Tibial nerve (tissue), 4 donors: ENCODE results near the gene SH2D6. TPM values are rescaled to one million over a fixed set of nuclear protein-coding genes. Genes with fewer than 3 reads are reported as not detected.

Source experiments
- DNase-seq, 2 donors: peaks; one replicate each; pipeline ENCODE4 v3.0.0-alpha.2; 2019; ENCODE audit warnings: low spot score in 2 of 2
- H3K27ac ChIP-seq, 4 donors: fragments of 200-600 bp; sonication (generic) in 3 of 4; one replicate each; pipeline ENCODE4 v1.5.1; 2017 to 2019; ENCODE audit warnings: mild to moderate bottlenecking in 1 of 4
- H3K27me3 ChIP-seq, 2 donors: fragments of 200-600 bp; sonication (generic) in 1 of 2; one replicate each; pipeline versions ENCODE4 v1.5.1 to v1.6.0; 2017 to 2019
- H3K36me3 ChIP-seq, 3 donors: fragments of 200-600 bp; sonication (generic); one replicate each; pipeline ENCODE4 v1.5.1; 2018 to 2019
- H3K4me1 ChIP-seq, 4 donors: fragments of 200-600 bp; sonication (generic) in 3 of 4; one replicate each; pipeline ENCODE4 v1.5.1; 2017 to 2019
- H3K4me3 ChIP-seq, 4 donors: fragments of 200-600 bp; sonication (generic) in 3 of 4; one replicate each; pipeline ENCODE4 v1.5.1; 2017 to 2019; ENCODE audit warnings: mild to moderate bottlenecking in 1 of 4, moderate library complexity in 1 of 4
- H3K9me3 ChIP-seq, 4 donors: fragments of 200-600 bp; sonication (generic) in 3 of 4; one replicate each; pipeline ENCODE4 v1.5.1; 2017 to 2019
- CTCF ChIP-seq, 5 experiments: fragments of 200-600 bp in 3 of 5; fragments of 450-650 bp in 2 of 5; sonication (generic) in 3 of 5; IDR thresholded peaks; one replicate each; pipeline ENCODE4 v1.5.1; 2016 to 2019; ENCODE audit warnings: antibody characterized with exemption in 5 of 5, mild to moderate bottlenecking in 3 of 5, moderate library complexity in 2 of 5
- EP300 ChIP-seq, 2 donors: sonication (generic); formaldehyde crosslinking; IDR thresholded peaks; one replicate each; pipeline ENCODE4 v1.6.1; 2017; ENCODE audit warnings: antibody characterized with exemption in 2 of 2, mild to moderate bottlenecking in 1 of 2
- POLR2A ChIP-seq, 2 donors: fragments of 450-650 bp; IDR thresholded peaks; one replicate each; pipeline ENCODE4 v1.6.1; 2017; ENCODE audit warnings: antibody characterized with exemption in 2 of 2, mild to moderate bottlenecking in 2 of 2, moderate library complexity in 2 of 2
- WGBS, 2 donors: methylation state at CpG; one replicate each; pipeline ENCODE4 v1.1.5; 2018; 5-methylcytosine and 5-hydroxymethylcytosine counted together
- total RNA-seq, 4 donors: library from RNA; depleted of rRNA; stranded (reverse); fragments of >200 nt; gene quantifications; one replicate each; pipeline ENCODE4 v1.1.0, GENCODE V29; 2016

The SH2D6 gene
- total RNA-seq, 4 donors from 2014 or later, result 1.1 TPM; not detected in 3

DNA sequence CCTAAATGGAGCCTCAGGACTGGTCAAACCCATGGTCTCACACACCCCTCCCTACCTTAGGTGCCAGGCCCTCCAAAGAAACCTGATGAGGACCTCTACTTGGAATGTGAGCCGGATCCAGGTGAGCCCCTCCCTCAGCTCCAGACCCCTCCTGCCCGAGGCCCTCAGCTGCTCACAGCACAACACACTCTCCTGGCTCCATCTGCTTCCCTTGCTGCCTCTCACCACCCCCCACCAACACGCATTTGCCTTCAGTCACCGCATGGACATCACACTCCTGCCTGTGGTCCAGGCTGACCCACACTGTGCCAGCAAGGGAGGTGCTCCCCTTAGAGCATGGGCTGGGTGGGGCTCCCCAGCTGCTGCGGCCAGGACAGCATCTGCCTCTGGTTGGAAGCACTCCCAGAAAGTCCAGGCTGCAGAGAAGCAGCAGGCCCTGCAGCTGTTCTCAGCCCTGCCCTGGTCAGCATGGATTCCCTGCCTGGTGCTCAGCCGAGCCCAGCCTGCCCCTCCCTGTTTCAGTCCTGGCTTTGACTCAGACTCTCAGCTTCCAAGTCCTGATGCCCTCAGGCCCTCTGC, 15.1 kb downstream of the SH2D6 start:
- DNase-seq, result peak; percentile 81 to 82
- TF ChIP-seq POLR2A (IDR thresholded peaks at IDR 0.05), result peak in 1 of 2 donors; percentile 34
- TF ChIP-seq CTCF (IDR thresholded peaks at IDR 0.05), result no peak
- peak in 1 of 2 donors; percentile 87 for TF ChIP-seq EP300 (IDR thresholded peaks at IDR 0.05)
- WGBS, 2 donors, result 38 to 57% methylated on average over 5 to 6 of the region's 6 CpGs
- H3K9me3 ChIP-seq, result no peaks in the 10 kb centered on the region
- H3K27ac ChIP-seq, result peak overlapping the region; percentile 83 to 99 (median 92)
- H3K36me3 ChIP-seq, result no peaks in the 10 kb centered on the region
- no peak overlapping the region for H3K4me3 ChIP-seq
- no peaks in the 10 kb centered on the region for H3K27me3 ChIP-seq
- peaks cover 4 to 82% (median 48%) of the 10 kb centered on the region in 4 donors for H3K4me1 ChIP-seq

GRCh38 chr2:85434696-85435095, 16.2 kb downstream of the SH2D6 start:
- peaks cover 4 to 89% (median 55%) of the 10 kb centered on the region in 4 donors for H3K4me1 ChIP-seq
- H3K9me3 ChIP-seq, result no peaks in the 10 kb centered on the region
- TF ChIP-seq CTCF (IDR thresholded peaks at IDR 0.05) (no peak), EP300 (IDR thresholded peaks at IDR 0.05) (no peak), POLR2A (IDR thresholded peaks at IDR 0.05) (no peak)
- H3K27ac ChIP-seq, result peak overlapping the region; percentile 83 to 99 (median 92)
- WGBS, 2 donors, result 72 to 75% methylated on average over 7 to 8 of the region's 8 CpGs
- no peaks in the 10 kb centered on the region for H3K27me3 ChIP-seq
- no peak overlapping the region for H3K4me3 ChIP-seq
- DNase-seq, result no peak
- H3K36me3 ChIP-seq, result no peaks in the 10 kb centered on the region

GRCh38 chr2:85435220-85435958, 16.9 kb downstream of the SH2D6 start:
- H3K9me3 ChIP-seq, result no peaks in the 10 kb centered on the region
- no peaks in the 10 kb centered on the region for H3K36me3 ChIP-seq
- no peak for TF ChIP-seq CTCF (IDR thresholded peaks at IDR 0.05)
- TF ChIP-seq POLR2A (IDR thresholded peaks at IDR 0.05), result no peak
- TF ChIP-seq EP300 (IDR thresholded peaks at IDR 0.05), result no peak
- no peak for DNase-seq
- H3K27ac ChIP-seq, result peak overlapping the region; percentile 87 to 100 (median 98)
- H3K4me3 ChIP-seq, result no peak overlapping the region
- no peaks in the 10 kb centered on the region for H3K27me3 ChIP-seq
- 67 to 70% methylated on average over 14 to 16 of the region's 21 CpGs for WGBS, 2 donors
- H3K4me1 ChIP-seq, result peaks cover 4 to 83% (median 55%) of the 10 kb centered on the region in 4 donors

DNA sequence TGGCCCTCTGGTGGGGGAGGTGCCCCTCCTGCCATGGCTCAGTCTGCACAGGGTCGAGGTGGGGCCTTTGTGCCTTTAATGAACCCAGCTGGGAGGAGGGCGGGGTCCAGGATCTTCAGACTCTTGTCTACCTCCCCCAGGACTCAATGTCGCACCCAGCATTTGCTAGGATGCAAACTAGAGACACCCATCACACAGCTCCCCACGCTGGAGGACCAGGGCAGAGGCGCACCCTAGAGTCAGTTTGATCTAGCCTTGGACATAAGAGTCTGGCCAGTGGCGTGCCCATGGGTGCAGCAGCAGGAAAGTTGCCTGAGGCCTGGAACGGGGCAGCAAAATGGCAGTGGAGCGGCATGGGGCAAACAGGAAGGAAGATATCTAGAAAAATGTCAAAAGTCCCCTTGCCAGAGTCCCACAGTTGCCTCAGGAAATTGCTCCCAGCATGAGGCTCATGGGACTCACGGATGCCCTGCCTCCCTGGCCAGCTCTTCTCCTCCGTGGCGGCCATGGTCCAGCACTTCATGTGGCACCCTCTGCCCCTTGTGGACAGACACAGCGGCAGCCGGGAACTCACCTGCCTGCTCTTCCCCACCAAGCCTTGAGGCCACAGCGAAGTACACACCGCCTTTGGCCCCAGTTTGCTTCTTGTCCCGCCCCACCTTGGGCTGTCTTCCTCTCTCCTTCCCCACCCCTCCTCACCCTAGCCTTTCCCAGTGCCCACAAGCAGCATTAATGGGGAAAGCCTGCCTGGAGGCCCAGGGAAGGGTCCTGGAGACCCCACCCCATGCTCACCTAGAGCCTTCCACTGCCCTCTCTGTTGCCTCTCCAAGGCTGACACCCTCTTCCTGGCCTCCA, 17.7 kb downstream of the SH2D6 start:
- Histone ChIP-seq H3K4me3 (no peak overlapping the region), H3K27ac (peak overlapping the region; percentile 87 to 100 (median 98)), H3K36me3 (no peaks in the 10 kb centered on the region), H3K9me3 (no peaks in the 10 kb centered on the region), H3K4me1 (peaks cover 4 to 78% (median 52%) of the 10 kb centered on the region in 4 donors), H3K27me3 (no peaks in the 10 kb centered on the region)
- 92 to 93% methylated on average over 16 of the region's 16 CpGs for WGBS, 2 donors
- no peak for TF ChIP-seq EP300 (IDR thresholded peaks at IDR 0.05)
- TF ChIP-seq CTCF (IDR thresholded peaks at IDR 0.05), result no peak
- no peak for TF ChIP-seq POLR2A (IDR thresholded peaks at IDR 0.05)
- no peak for DNase-seq
